NCI-H2107 (cell line): Measurements from ENCODE around the gene NOB1.
A peak's percentile ranks its signal among the peaks of the same experiment; 100 is the strongest.

ENCODE experiments used
- DNase-seq: peaks from one replicate; lab custom pipeline; 2025; lab: John Stamatoyannopoulos, UW

Gene NOB1

DNA sequence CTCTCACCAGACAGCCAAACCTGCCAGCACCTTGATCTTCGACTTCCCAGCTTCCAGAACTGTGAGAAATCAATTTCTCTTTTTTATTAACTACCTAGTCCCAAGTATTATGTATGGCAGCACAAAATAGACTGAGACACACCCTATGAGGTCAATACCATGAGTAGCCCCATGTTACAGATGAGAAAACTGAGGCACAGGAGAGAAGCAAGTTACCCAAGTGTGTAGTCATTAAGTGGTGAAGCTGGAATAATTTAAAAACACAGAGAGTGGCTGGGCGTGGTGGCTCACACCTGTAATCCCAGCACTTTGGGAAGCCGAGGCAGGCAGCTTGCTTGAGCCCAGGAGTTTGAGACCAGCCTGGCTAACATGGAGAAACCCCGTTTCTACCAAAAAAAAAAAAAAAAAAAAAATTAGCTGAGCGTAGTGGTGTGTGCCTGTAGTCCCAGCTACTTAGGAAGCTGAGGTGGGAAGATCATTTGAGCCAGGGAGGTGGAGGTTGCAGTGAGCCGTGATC is 33.2 kb downstream of the NOB1 start:
- DNase-seq, result no peak

DNA sequence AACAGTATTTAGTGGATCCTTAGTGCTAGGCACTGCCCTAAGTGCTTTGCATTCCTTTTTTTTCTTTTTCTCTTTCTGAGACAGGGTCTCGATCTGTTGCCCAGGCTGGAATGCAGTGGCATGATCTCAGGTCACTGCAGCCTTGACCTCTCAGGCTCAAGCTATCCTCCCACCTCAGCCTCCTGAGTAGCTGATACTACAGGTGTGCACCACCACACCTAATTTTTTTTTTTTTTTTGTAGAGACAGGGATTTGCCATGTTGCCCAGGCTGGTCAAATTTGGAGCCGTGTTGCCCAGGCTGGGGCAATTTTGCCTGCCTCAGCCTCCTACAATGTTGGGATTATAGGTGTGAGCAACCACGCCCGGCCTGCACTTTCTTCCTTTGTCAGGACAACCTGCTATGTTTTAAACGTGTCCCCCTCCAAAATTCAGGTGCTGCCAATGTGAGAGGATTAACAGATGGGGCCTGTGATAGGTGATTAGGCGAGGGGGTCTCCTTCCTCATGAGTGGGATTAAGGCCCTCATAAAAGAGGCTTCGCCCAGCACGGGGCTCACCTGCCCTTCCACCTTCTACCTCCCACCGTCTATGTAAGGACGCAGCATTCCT is 33.8 kb downstream of the NOB1 start:
- no peak for DNase-seq

- DNase-seq, result no peak
Observed at GRCh38 chr16:69718111-69718764, 36.5 kb downstream of the NOB1 start.

- DNase-seq, result no peak
Observed at GRCh38 chr16:69717066-69717465, 37.7 kb downstream of the NOB1 start.

- DNase-seq, result no peak
Observed at GRCh38 chr16:69712914-69713581, 41.7 kb downstream of the NOB1 start.

DNA sequence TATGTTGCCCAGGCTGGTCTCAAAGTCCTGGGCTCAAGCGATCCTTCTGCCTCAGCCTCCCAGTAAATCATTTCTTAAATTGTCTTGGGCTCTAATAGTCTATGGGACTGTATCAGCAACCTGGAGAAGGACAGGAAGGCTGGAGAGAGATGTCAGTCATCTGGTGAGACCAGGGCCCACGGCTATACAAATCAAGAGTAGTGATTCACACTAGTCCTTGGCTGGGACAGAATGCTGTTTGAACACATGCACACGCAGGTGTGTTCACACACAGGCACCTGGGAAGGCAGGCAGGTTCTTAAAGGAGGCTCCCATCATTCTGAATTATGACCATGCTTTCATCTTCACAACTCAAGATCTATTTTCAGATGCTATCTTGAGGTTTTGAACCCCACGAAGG is 42.4 kb downstream of the NOB1 start:
- no peak for DNase-seq

DNA sequence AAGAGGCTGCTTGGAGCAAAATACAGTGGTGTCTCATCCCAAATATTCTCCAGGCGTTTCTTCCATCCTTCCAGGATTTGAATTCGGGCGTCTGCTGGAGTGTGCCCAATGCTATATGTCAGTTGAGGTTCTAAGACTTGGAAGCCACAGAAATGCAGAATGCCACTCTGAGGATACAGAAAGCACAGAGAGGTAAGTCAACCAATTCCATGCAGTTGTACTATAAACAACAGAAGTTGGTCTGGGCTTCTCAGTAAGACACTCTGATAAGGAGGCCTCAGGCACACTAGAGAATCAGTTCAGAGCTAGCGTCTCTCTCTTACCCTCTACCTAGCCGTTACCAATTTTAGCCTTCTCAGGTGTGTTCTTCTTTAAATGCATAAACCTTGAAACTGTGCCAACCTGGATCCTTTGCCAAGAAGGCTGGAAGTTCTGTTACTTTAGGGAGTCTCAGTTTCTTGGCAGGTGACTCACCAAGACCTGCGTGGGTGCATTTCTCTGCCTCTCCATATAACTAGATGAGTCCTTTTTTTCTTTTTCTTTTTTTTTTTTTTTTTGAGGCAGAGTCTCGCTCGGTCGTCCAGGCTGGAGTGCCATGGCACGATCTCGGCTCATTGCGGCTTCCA is 43.5 kb downstream of the NOB1 start:
- no peak for DNase-seq

- DNase-seq, result peak; percentile 55
Observed at GRCh38 chr16:69709456-69710084, 45.2 kb downstream of the NOB1 start.

DNA sequence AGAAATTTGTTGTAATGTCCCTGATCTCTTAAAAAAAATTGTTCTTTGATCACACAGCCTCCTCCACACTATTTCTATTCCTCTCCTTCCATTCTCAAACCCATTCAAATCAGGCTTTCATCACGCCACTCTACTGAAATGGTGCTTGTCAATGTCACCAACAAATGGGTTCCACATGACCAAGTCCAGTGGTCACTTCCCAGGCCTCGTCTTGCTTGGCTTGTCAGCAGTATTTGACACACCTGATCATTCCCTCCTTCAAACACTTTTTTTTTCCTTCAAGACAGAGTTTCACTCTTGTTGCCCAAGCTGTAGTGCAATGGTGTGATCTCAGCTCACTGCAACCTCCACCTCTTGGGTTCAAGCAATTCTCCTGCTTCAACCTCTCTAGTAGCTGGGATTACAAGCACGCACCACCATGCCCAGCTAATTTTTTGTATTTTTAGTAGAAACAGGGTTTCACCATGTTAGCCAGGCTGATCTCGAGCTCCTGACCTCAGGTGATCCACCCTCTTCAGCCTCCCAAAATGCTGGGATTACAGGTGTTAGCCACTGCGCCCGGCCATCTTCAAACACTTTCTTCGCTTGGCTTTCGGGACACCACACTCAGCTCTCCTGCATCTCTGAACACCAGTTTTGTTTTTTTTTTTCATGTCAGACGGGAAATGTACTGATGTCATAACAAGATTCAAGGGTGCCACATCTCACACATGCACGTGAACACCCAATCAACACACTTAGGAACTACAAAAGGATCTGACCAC is 46.6 kb downstream of the NOB1 start:
- no peak for DNase-seq

DNA sequence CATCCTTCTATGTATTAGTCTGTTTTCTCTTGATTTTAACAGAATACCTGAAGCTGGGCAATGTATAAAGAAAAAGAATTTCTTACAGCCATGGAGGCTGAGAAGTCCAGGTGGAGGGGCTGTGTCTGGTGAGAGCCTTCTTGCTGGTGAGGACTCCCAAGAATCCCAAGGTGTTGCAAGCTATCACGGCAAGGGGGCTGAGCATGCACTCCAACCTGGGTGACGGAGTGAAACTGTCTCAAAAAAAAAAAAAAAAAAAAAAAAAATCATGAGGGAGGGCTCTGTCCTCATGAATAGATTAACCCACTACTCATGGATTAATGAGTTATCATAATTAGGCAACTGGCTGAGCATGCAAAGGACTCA is 47.8 kb downstream of the NOB1 start:
- no peak for DNase-seq

GRCh38 chr16:69706256-69706974 is 48.3 kb downstream of the NOB1 start:
- no peak for DNase-seq

DNA sequence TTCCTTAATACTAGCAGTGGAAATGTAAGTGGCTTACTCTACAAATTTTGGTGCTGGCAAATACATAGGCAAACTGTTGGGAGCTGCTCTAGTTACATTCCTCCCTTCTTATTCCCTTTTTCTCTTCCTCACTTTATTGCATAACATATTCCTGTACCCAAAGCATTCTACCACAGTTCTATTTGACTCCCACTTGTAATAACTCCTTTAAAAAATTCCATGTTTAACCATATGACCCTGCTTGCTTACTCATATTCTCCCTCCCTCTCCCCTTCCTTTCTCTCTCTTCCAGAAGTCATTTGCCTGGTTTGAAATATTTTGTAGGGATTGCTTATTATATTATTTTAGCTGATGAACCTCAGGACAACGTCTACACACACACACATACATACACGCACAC is 51.1 kb downstream of the NOB1 start:
- no peak for DNase-seq

DNA sequence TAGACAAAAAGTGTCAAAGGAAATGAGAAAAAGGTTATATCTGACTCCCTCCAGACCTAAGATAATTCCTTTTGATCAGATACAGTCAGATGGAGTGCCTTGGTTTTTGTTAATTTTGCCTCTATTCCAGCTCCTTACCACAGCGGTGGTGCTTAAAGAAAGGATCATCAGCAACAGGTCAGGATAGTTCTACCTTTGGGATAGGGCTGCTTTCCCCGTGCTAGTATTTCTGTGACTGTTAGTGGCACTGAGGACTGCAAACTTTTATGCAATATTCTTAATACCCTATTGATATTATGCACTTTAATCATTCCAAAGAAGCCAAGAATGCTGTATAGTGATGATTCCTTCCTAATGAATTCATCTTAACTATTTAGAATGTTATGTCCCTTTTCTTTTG is 52.9 kb downstream of the NOB1 start:
- DNase-seq, result no peak

DNA sequence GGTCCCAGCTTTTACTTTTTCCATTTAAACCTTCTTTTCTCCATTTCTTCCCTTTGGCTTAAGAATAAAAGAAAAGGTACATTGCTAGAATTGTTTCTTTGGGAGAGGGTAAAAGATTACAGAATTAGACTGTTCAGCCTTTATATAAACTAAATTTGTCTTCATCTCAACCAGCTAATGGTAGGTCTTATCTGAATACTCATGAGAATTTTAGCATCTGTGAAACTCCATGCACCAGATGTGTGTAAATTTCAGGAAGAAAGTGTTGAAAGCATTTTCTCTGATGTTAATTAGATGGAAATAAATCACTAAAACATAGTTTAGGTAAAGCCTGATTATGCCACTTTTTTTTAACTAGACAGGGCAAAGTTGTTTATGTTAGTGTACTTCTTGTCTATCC is 53.3 kb downstream of the NOB1 start:
- DNase-seq, result no peak

GRCh38 chr16:69699915-69700314 is 54.8 kb downstream of the NOB1 start:
- no peak for DNase-seq

- DNase-seq, result no peak
Observed at GRCh38 chr16:69698404-69698803, 56.3 kb downstream of the NOB1 start.

DNA sequence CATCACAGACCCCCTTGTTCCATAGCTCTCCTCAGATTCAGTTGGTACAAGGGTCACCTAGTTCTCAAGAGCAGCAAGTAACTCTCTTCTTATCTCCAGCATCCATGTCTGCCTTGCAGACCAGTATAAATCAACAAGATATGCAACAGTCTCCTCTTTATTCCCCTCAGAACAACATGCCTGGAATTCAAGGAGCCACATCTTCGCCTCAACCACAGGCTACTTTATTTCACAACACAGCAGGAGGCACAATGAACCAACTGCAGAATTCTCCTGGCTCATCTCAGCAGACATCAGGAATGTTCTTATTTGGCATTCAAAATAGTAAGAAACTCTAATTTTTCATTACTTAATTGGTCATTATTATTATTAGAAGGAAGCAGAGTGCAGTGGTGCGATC is 60.8 kb downstream of the NOB1 start:
- DNase-seq, result no peak

DNA sequence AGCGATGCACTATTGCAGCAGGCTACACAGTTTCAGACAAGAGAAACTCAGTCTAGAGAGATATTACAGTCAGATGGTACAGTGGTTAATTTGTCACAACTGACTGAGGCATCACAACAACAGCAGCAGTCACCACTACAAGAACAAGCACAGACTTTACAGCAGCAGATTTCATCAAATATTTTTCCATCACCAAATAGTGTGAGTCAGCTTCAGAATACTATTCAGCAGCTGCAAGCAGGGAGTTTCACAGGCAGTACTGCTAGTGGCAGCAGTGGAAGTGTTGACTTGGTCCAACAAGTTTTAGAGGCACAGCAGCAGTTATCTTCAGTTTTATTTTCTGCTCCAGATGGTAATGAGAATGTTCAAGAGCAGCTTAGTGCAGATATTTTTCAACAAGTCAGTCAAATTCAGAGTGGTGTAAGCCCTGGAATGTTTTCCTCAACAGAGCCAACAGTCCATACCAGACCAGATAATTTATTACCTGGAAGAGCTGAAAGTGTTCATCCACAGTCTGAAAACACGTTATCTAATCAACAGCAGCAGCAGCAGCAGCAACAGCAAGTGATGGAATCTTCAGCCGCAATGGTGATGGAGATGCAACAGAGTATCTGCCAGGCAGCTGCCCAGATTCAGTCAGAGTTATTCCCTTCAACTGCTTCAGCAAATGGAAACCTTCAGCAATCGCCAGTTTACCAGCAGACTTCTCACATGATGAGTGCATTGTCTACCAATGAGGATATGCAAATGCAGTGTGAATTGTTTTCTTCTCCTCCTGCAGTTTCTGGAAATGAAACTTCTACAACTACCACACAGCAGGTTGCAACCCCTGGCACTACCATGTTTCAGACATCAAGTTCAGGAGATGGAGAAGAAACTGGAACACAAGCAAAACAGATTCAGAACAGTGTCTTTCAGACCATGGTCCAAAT is 62.5 kb downstream of the NOB1 start:
- no peak for DNase-seq
